Measurements from ENCODE around the gene FAM219B.

- TF ChIP-seq EZH2phosphoT487 (conservative IDR thresholded peaks at IDR 0.05; ENCODE audit: low read length) (no peak), CTCF (IDR thresholded peaks at IDR 0.05; ENCODE audit: insufficient read depth, low read length, poor library complexity, severe bottlenecking) (no peak)
Observed at GRCh38 chr15:74904190-74904805, 2.4 kb downstream of the FAM219B start.

Measured in SU-DHL-6 (cell line).